GM18867 (cell line): ENCODE results near the gene CALHM2.
"Not testable (repeated sequence)": the region's sequence is repeated elsewhere in the genome, so short reads cannot be mapped to it uniquely, and the experiment has no call there.

ENCODE experiments used
- ATAC-seq: cut with Tn5 transposase; IDR thresholded peaks from one replicate; pipeline ENCODE4 v1.9.1; 2021; ENCODE audit warnings: mild to moderate bottlenecking, moderate library complexity; ENCODE audit not compliant: unreplicated experiment

The CALHM2 gene

DNA sequence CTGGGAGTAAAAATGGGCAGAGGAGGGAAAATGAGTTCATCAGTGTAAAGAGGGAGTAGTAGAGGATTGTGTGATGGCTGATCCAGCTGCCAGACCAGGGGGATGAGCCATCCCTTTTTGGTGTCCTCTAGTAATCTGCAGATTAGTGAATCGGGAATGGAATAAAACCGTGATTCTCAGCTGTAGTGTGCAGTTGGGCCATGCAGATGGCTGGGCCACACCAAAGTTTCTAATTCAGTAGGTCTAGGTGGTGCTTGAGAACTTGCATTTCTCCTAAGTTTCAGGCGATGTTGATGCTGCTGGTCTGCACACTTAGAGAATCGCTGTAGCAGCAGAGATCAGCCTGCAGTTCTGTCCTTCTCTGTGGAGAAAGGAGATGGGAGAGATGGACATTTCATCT, 33.1 kb downstream of the CALHM2 start:
- ATAC-seq, result no peak

DNA sequence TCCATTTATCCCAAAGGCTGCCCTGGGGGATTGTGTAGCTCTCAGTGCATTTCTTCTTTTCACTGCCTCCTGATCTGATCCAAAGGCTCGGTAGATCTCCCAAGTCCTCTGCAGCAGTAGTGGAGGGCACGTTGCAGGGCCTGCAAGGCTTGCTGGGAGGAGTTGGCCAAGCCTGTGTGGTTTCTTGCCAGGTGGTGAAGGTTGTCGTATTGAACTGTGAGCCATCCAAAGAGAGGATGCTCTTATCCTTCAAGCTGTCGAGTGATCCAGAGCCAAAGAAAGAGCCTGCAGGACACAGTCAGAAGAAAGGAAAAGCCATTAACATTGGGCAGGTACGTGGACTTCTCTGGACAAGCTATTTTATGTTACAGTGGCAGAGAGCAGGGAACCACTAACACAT, 34.6 kb downstream of the CALHM2 start:
- ATAC-seq, result no peak

DNA sequence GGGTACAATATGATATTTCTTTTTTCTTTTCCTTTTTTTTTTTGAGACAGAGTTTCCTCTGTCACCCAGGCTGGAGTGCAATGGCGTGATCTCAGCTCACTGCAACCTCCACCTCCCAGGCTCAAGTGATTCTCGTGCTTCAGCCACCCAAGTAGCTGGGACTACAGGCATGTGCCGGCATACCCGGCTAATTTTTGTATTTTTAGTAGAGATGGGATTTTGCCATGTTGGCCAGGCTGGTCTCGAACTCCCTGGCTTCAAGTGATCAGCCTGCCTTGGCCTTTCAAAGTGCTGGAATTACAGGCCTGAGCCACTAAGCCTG, 35.1 kb downstream of the CALHM2 start:
- ATAC-seq, result not testable (repeated sequence)

DNA sequence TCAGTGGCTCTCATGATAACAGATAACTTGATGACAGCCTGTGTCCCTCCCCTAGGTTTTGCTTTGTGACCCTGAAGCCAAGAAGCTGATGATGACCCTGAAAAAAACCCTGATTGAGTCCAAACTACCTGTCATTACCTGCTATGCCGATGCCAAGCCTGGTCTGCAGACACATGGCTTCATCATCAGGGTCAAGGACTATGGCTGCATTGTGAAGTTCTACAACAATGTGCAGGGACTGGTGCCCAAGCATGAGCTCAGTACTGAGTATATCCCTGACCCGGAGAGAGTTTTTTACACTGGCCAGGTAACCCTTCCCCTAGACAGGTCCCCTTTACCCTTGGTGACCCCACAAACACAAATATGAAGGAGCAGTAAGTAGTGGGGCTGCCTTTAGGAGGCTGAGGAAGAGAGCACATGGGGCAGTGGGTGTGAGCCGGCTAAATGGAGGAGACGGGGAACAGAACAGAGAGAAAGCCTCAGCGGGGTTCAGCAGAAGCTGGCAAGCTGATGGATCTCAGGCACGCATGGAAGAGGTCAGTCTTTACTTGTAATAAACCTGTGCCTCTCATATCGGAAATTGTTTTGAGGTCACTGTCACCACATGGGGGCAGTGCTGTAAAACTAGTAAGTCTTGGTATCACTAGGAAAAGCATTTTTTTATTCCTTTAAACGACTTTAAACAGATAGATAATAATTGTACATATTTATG, 35.6 kb downstream of the CALHM2 start:
- ATAC-seq, result no peak

DNA sequence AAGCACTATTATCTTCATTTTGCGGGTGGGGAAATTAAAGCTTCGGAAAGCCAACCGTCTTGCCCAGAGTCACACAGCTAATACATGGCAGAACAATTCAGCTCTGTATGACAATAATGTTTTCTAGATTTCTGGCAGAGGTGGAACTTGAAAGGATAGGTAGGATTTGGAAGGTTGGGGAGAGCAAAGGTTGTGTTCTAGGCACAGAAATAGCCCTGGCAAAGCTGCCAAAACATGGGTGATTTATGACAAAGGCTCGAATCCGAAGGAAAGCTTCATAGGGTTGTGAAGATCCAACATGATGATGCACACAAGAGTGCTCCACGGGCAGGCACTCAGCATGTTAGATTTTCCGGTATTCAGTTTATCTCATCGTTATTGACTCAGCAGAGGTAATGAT, 36.6 kb downstream of the CALHM2 start:
- ATAC-seq, result no peak

DNA sequence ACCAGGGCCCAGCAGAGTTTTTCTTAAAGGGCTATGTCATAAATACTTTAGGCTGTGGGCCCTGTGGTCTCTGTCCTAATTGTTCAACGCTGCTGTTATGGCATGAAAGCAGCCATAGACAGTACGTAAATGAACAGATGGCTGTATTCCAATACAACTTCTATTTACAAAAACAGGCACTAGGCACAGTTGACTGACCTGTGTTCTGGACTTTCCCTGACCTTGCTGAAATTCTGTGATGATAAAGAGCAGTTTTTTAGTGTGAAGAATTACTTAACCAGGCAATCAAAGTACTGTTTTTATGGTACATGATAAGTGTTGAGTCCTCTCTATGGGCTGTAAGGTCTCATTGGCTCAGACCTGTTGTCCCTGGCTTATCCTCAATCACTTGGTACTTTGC, 38.6 kb downstream of the CALHM2 start:
- ATAC-seq, result no peak

DNA sequence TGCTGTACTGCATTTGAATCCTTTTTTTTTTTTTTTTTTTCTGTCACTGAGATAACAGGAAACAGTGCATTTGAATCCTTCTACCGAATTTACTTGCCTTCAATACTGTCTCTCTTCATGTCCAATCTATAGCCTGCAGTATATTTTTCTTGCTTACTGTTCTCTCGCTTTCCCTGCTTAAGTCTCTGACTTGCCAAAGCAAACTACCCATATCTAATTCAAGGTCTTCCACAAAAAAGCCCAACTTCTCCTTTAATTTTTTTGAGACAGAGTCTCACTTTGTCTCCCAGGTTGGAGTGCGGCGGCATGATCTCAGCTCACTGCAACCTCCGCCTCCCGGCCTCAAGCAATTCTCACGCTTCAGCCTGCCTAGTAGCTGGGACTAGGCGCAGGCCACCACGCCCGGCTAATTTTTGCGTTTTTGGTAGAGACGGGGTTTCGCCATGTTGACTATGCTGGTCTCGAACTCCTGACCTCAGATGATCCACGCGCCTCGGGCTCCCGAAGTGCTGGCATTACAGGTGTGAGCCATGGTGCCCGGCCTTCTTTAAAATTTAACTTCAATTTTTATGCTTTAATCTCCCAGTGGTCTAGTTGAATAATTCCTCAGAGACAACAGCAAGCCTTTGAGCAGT, 54.9 kb downstream of the CALHM2 start:
- no peak for ATAC-seq

DNA sequence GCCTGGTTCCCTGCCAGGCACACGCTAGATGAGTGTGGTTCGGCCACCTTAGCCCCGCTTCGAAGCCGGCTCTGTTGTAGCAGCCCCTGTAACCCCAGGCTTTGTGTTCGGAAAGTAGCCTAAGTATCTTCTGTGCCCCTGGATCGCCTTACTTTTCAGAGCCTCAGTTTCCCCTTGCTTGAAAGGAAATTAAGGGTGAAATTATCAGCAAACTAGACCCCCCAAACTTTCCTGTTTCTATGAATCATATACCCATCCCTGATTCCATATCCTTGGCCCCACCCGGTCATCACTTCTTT, 55.4 kb downstream of the CALHM2 start:
- peak; percentile 4 for ATAC-seq
